ENCODE results near the gene UVRAG.

UVRAG gene

DNA sequence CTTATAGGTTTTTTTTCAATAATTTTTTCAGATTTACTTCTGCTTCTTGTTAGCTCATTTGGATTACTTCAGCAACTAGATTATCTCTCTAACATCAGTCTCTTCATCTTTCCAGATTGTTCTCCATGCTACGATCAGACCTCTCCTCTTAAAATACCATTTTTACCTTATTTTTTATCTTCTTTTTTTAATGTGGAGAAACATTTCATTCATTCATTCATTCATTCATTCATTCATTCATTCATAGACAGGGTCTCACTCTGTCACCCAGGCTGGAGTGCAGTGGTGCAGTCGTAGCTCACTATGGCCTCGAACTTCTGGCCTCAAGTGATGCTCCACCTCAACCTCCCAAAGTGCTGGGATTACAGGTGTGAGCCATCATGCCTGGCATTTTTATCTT lies 189.4 kb downstream of the UVRAG start:
- Histone ChIP-seq H3K4me1 (ENCODE audit: low read length) (no peaks in the 10 kb centered on the region), H4K20me1 (ENCODE audit: insufficient read depth, low read length) (no peaks in the 10 kb centered on the region), H3K9ac (ENCODE audit: low read length) (no peak overlapping the region), H3K36me3 (replicated peaks; ENCODE audit: low read depth, low read length) (peaks cover 56% of the 10 kb centered on the region), H3K79me2 (ENCODE audit: low read length) (no peaks in the 10 kb centered on the region), H3K4me3 (ENCODE audit: low read length) (no peak overlapping the region), H2AFZ (ENCODE audit: low read depth, low read length) (no peak overlapping the region), H3K27ac (ENCODE audit: low read length) (no peak overlapping the region), H3K9me3 (ENCODE audit: insufficient read depth, low read length) (no peaks in the 10 kb centered on the region), H3K27me3 (ENCODE audit: low read depth, low read length) (no peaks in the 10 kb centered on the region), H3K4me2 (ENCODE audit: low read length) (no peak overlapping the region)
- TF ChIP-seq EZH2phosphoT487 (IDR thresholded peaks at IDR 0.05; ENCODE audit: low read depth): no peak
- TF ChIP-seq CTCF (IDR thresholded peaks at IDR 0.05; ENCODE audit: low read depth, low read length): no peak

GRCh38 chr11:76005756-76006155 lies 190.7 kb downstream of the UVRAG start:
- Histone ChIP-seq H3K4me2 (ENCODE audit: low read length) (no peak overlapping the region), H3K9ac (ENCODE audit: low read length) (no peak overlapping the region), H4K20me1 (ENCODE audit: insufficient read depth, low read length) (no peaks in the 10 kb centered on the region; the same call in 1 of the 2 replicates), H3K27me3 (ENCODE audit: low read depth, low read length) (no peaks in the 10 kb centered on the region), H3K36me3 (replicated peaks; ENCODE audit: low read depth, low read length) (peaks cover 57% of the 10 kb centered on the region), H3K4me1 (ENCODE audit: low read length) (no peaks in the 10 kb centered on the region), H3K27ac (ENCODE audit: low read length) (no peak overlapping the region), H3K4me3 (ENCODE audit: low read length) (no peak overlapping the region), H3K9me3 (ENCODE audit: insufficient read depth, low read length) (no peaks in the 10 kb centered on the region), H2AFZ (ENCODE audit: low read depth, low read length) (no peak overlapping the region), H3K79me2 (ENCODE audit: low read length) (no peaks in the 10 kb centered on the region)
- TF ChIP-seq CTCF (IDR thresholded peaks at IDR 0.05; ENCODE audit: low read depth, low read length): no peak
- no peak for TF ChIP-seq EZH2phosphoT487 (IDR thresholded peaks at IDR 0.05; ENCODE audit: low read depth)

DNA sequence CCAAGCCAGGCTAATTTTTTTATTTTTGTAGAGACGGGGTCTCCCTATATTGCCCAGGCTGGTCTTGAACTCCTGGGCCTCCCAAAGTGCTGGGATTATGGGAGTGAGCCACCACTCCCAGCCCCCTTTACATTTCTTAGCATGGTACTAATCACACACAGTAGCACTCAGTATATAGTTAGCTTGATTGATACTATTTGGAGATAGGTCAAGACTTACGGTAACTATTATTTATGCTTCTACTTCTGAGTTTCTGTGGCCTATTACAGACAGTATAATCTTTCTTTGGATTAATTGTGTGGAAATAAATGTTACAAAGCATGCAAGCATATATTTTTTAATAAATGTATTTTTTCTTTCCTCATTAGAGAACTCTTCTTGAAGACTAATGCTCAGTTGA lies 192.2 kb downstream of the UVRAG start:
- Histone ChIP-seq H3K4me2 (ENCODE audit: low read length) (no peak overlapping the region), H3K9ac (ENCODE audit: low read length) (no peak overlapping the region), H2AFZ (ENCODE audit: low read depth, low read length) (no peak overlapping the region), H4K20me1 (ENCODE audit: insufficient read depth, low read length) (no peaks in the 10 kb centered on the region; the same call in 1 of the 2 replicates), H3K4me1 (ENCODE audit: low read length) (no peaks in the 10 kb centered on the region), H3K79me2 (ENCODE audit: low read length) (no peaks in the 10 kb centered on the region), H3K27me3 (ENCODE audit: low read depth, low read length) (no peaks in the 10 kb centered on the region), H3K36me3 (replicated peaks; ENCODE audit: low read depth, low read length) (peaks cover 49% of the 10 kb centered on the region), H3K9me3 (ENCODE audit: insufficient read depth, low read length) (no peaks in the 10 kb centered on the region), H3K27ac (ENCODE audit: low read length) (no peak overlapping the region), H3K4me3 (ENCODE audit: low read length) (no peak overlapping the region)
- TF ChIP-seq CTCF (IDR thresholded peaks at IDR 0.05; ENCODE audit: low read depth, low read length) (no peak), EZH2phosphoT487 (IDR thresholded peaks at IDR 0.05; ENCODE audit: low read depth) (no peak)

DNA sequence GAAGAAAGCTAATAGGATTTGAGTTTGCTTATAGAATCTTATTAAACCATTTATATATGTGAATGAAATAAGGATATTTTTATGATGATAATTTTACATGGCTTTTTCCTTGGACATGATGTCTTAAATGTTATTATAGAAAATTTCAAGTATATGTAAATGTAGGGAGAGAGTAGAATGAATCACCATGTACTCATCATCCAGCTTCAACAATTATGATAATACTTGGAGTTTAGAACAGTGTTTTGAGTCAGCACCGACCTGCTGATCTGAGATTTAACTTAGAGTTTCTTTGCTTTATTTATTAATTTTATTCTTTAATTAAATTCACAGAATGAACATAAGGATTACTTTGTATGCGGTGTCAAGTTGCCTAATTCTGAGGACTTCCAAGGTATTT lies 193.5 kb downstream of the UVRAG start:
- Histone ChIP-seq H2AFZ (ENCODE audit: low read depth, low read length) (no peak overlapping the region), H3K27ac (ENCODE audit: low read length) (no peak overlapping the region), H4K20me1 (ENCODE audit: insufficient read depth, low read length) (peaks cover 3% of the 10 kb centered on the region; the same call in 1 of the 2 replicates), H3K27me3 (ENCODE audit: low read depth, low read length) (no peaks in the 10 kb centered on the region), H3K4me2 (ENCODE audit: low read length) (no peak overlapping the region), H3K79me2 (ENCODE audit: low read length) (no peaks in the 10 kb centered on the region), H3K9ac (ENCODE audit: low read length) (no peak overlapping the region), H3K4me1 (ENCODE audit: low read length) (no peaks in the 10 kb centered on the region), H3K4me3 (ENCODE audit: low read length) (no peak overlapping the region), H3K9me3 (ENCODE audit: insufficient read depth, low read length) (no peaks in the 10 kb centered on the region), H3K36me3 (replicated peaks; ENCODE audit: low read depth, low read length) (peaks cover 58% of the 10 kb centered on the region)
- TF ChIP-seq CTCF (IDR thresholded peaks at IDR 0.05; ENCODE audit: low read depth, low read length) (no peak), EZH2phosphoT487 (IDR thresholded peaks at IDR 0.05; ENCODE audit: low read depth) (no peak)

All from OCI-LY3 (cell line).